Stimulated activated CD4-positive, alpha-beta T cell treated with anti-CD3 and anti-CD28 coated beads, Interleukin-1b, Interleukin-23, amount 100 ng/mL, for 48 hours (primary cell): ENCODE results near the gene PPP4R1.
A peak's percentile ranks its signal among the peaks of the same experiment; 100 is the strongest.
"Not testable (repeated sequence)": the region's sequence is repeated elsewhere in the genome, so short reads cannot be mapped to it uniquely, and the experiment has no call there.

Experiments used
- DNase-seq: peaks from one replicate; pipeline ENCODE4 v3.0.0-alpha.2; 2020

PPP4R1 gene

GRCh38 chr18:9614401-9615279 lies at the start of gene PPP4R1:
Gene PPP4R1, minus strand, starts transcription at chr18:9614559. Its CDS starts 75 bp downstream, at chr18:9614484.
- DNase-seq: peak; percentile 69

GRCh38 chr18:9663377-9663776 lies 49.0 kb upstream of the PPP4R1 start:
- no peak for DNase-seq

GRCh38 chr18:9661564-9661963 lies 47.2 kb upstream of the PPP4R1 start:
- no peak for DNase-seq

- no peak for DNase-seq
These were observed 45.4 kb upstream of the PPP4R1 start for GRCh38 chr18:9659499-9660375.

GRCh38 chr18:9658087-9658641 lies 43.8 kb upstream of the PPP4R1 start:
- DNase-seq: no peak

GRCh38 chr18:9655232-9655767 lies 40.9 kb upstream of the PPP4R1 start:
- no peak for DNase-seq

- no peak for DNase-seq
These were observed 39.0 kb upstream of the PPP4R1 start for GRCh38 chr18:9653390-9653789.

- DNase-seq: no peak
These were observed 34.8 kb upstream of the PPP4R1 start for GRCh38 chr18:9649164-9649540.

- no peak for DNase-seq
These were observed 34.2 kb upstream of the PPP4R1 start for GRCh38 chr18:9648431-9649163.

GRCh38 chr18:9647496-9648323 lies 33.4 kb upstream of the PPP4R1 start:
- DNase-seq: no peak

- no peak for DNase-seq
These were observed 29.2 kb upstream of the PPP4R1 start for GRCh38 chr18:9643549-9643948.

- no peak for DNase-seq
These were observed 28.6 kb upstream of the PPP4R1 start for GRCh38 chr18:9642799-9643462.

- not testable (repeated sequence) for DNase-seq
These were observed 26.7 kb upstream of the PPP4R1 start for GRCh38 chr18:9641081-9641480.

GRCh38 chr18:9638886-9639285 lies 24.5 kb upstream of the PPP4R1 start:
- DNase-seq: no peak

- DNase-seq: no peak
These were observed 22.8 kb upstream of the PPP4R1 start for GRCh38 chr18:9637036-9637767.

GRCh38 chr18:9634856-9635255 lies 20.5 kb upstream of the PPP4R1 start:
- no peak for DNase-seq

GRCh38 chr18:9631814-9632496 lies 17.6 kb upstream of the PPP4R1 start:
- no peak for DNase-seq

GRCh38 chr18:9630444-9630843 lies 16.1 kb upstream of the PPP4R1 start:
- DNase-seq: no peak

GRCh38 chr18:9629709-9630108 lies 15.3 kb upstream of the PPP4R1 start:
- DNase-seq: no peak

- DNase-seq: no peak
These were observed 14.6 kb upstream of the PPP4R1 start for GRCh38 chr18:9628984-9629383.
